HepG2 (cell line): ENCODE results near the gene PLVAP. TPM values are rescaled to one million over a fixed set of nuclear protein-coding genes. Genes with fewer than 3 reads are reported as not detected.
A peak's percentile ranks its signal among the peaks of the same experiment; 100 is the strongest.

Experiments used
- ARNTL ChIP-seq: sonication (generic); formaldehyde crosslinking; IDR thresholded peaks from 2 replicates; pipeline ENCODE4 v1.4.0; 2020; ENCODE audit warnings: mild to moderate bottlenecking, missing genetic modification reagents
- GATAD1 ChIP-seq: IDR thresholded peaks from 2 replicates; pipeline ENCODE4 v1.6.1; 2016; ENCODE audit warnings: missing genetic modification reagents, missing compliant biosample characterization
- MTERF4 ChIP-seq: sonication (generic); formaldehyde crosslinking; IDR thresholded peaks from 2 replicates; pipeline ENCODE4 v1.8.0; 2023; ENCODE audit warnings: mild to moderate bottlenecking, missing genetic modification reagents
- PAF1 ChIP-seq: IDR thresholded peaks from 2 replicates; pipeline ENCODE4 v1.6.1; 2016; ENCODE audit warnings: missing genetic modification reagents, missing compliant biosample characterization
- PRDM4 ChIP-seq: sonication (generic); formaldehyde crosslinking; IDR thresholded peaks from 2 replicates; pipeline ENCODE4 v1.9.0; 2021; ENCODE audit warnings: missing genetic modification reagents, borderline replicate concordance
- PRMT3 ChIP-seq: sonication (generic); formaldehyde crosslinking; IDR thresholded peaks from 2 replicates; pipeline ENCODE4 v1.8.1; 2022; ENCODE audit warnings: low read depth, mild to moderate bottlenecking, moderate library complexity, missing genetic modification reagents, borderline replicate concordance
- RBM39 ChIP-seq: fragments of 200-400 bp; formaldehyde crosslinking; IDR thresholded peaks from one replicate; pipeline ENCODE4 v1.6.1; 2018; ENCODE audit warnings: antibody characterized with exemption, mild to moderate bottlenecking, low read depth, low read length; ENCODE audit not compliant: poor library complexity, severe bottlenecking
- RFXANK ChIP-seq: IDR thresholded peaks from 2 replicates; pipeline ENCODE4 v1.6.1; 2016
- XRCC5 ChIP-seq: fragments of 200-400 bp; formaldehyde crosslinking; optimal IDR thresholded peaks from 2 replicates; pipeline ENCODE3; 2017; ENCODE audit warnings: mild to moderate bottlenecking, low read length
- ZBTB34 ChIP-seq: sonication (generic); formaldehyde crosslinking; IDR thresholded peaks from 2 replicates; pipeline ENCODE4 v1.8.0; 2022; ENCODE audit warnings: mild to moderate bottlenecking, missing genetic modification reagents
- ZNF235 ChIP-seq: sonication (generic); formaldehyde crosslinking; IDR thresholded peaks from 2 replicates; pipeline ENCODE4 v1.8.1; 2023; ENCODE audit warnings: mild to moderate bottlenecking, missing genetic modification reagents, borderline replicate concordance
- ZNF562 ChIP-seq: sonication (generic); formaldehyde crosslinking; IDR thresholded peaks from 2 replicates; pipeline ENCODE4 v1.8.0; 2022; ENCODE audit warnings: missing genetic modification reagents, borderline replicate concordance
- ZNF569 ChIP-seq: sonication (generic); formaldehyde crosslinking; IDR thresholded peaks from 2 replicates; pipeline ENCODE4 v1.5.0; 2020; ENCODE audit warnings: mild to moderate bottlenecking, missing genetic modification reagents, moderate library complexity, borderline replicate concordance
- ZNF646 ChIP-seq: sonication (generic); formaldehyde crosslinking; IDR thresholded peaks from 2 replicates; pipeline ENCODE4 v1.9.0; 2021; ENCODE audit warnings: mild to moderate bottlenecking, missing genetic modification reagents
- ZNF784 ChIP-seq: sonication (generic); formaldehyde crosslinking; IDR thresholded peaks from 2 replicates; pipeline ENCODE4 v1.5.1; 2020; ENCODE audit warnings: missing genetic modification reagents, mild to moderate bottlenecking, borderline replicate concordance
- ZSCAN22 ChIP-seq: sonication (generic); formaldehyde crosslinking; IDR thresholded peaks from 2 replicates; pipeline ENCODE4 v1.4.0; 2020; ENCODE audit warnings: mild to moderate bottlenecking, missing genetic modification reagents
- polyA plus RNA-seq, 8 experiments: library from polyadenylated mRNA; depleted of rRNA in 3 of 8; stranded (reverse) in 7 of 8; unstranded in 1 of 8; fragments of >200 nt; fragmentation: Illumina TruSeq in 4 of 8; extraction: Trizol in 4 of 8; gene quantifications; 2 replicates each; pipeline versions ENCODE4 v1.2.1 to v1.2.3, GENCODE V29; 2011 to 2016; ENCODE audit warnings: low read depth in 4 of 8, missing spikeins in 1 of 8, mixed read lengths in 1 of 8; ENCODE audit not compliant: insufficient read depth in 1 of 8
- total RNA-seq, 5 experiments: library from RNA; depleted of rRNA; stranded (reverse); fragments of >200 nt; fragmentation: Illumina TruSeq; extraction: Trizol; gene quantifications; 2 replicates each; pipeline ENCODE4 v1.2.3, GENCODE V29; 2016; ENCODE audit warnings: low read depth in 1 of 5

The PLVAP gene
- total and polyA plus RNA-seq, 2 of the 13 experiments (the other 11 are each of a cell fraction or from before 2014, with no cell fraction given), result 0.26 TPM; not detected in 1

GRCh38 chr19:17419621-17420474, 42.7 kb upstream of the PLVAP start, which contains the start of gene MVB12A (continued):
- TF ChIP-seq ZNF646 (no peak), RFXANK (CRISPR knock-in tag) (no peak), ZNF562 (CRISPR knock-in tag) (no peak), RBM39 (peak; percentile 33), ZNF784 (CRISPR knock-in tag) (no peak), ZNF569 (CRISPR knock-in tag) (no peak), ZSCAN22 (CRISPR knock-in tag) (no peak), XRCC5 (no peak), ARNTL (CRISPR knock-in tag) (peak; percentile 90), PAF1 (CRISPR knock-in tag) (no peak; the same call in 1 of the 2 replicates), ZBTB34 (CRISPR knock-in tag) (peak; percentile 40; the same call in 1 of the 2 replicates), PRMT3 (CRISPR knock-in tag) (no peak), MTERF4 (CRISPR knock-in tag) (peak; percentile 72; the same call in 1 of the 2 replicates), PRDM4 (CRISPR knock-in tag) (no peak), GATAD1 (CRISPR knock-in tag) (peak; percentile 85), ZNF235 (CRISPR knock-in tag) (no peak)
